GM21381 (cell line): ENCODE measurements around the gene ZFP1.
"Not testable (repeated sequence)": the region's sequence is repeated elsewhere in the genome, so short reads cannot be mapped to it uniquely, and the experiment has no call there.

Source experiments
- ATAC-seq: cut with Tn5 transposase; IDR thresholded peaks from one replicate; pipeline ENCODE4 v1.9.1; 2021; ENCODE audit warnings: mild to moderate bottlenecking, moderate library complexity; ENCODE audit not compliant: unreplicated experiment

The ZFP1 gene

DNA sequence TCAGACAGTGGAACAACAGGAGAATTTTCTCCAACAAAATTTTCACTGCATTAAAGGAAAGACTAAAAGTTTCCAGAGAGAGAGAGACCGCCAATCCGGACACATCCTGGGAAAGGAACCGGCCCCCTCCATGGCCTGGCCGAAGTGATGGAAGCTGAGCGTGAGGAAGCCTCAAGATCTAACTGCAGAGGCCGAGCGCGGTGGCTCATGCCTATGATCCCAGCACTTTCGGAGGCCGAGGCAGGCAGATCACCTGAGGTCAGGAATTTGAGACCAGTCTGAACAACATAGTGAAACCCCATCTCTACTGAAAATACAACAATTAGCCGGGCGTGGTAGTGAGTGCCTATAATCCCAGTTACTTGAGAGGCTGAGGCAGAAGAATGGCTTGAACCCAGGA, 54.8 kb downstream of the ZFP1 start:
- ATAC-seq: no peak

DNA sequence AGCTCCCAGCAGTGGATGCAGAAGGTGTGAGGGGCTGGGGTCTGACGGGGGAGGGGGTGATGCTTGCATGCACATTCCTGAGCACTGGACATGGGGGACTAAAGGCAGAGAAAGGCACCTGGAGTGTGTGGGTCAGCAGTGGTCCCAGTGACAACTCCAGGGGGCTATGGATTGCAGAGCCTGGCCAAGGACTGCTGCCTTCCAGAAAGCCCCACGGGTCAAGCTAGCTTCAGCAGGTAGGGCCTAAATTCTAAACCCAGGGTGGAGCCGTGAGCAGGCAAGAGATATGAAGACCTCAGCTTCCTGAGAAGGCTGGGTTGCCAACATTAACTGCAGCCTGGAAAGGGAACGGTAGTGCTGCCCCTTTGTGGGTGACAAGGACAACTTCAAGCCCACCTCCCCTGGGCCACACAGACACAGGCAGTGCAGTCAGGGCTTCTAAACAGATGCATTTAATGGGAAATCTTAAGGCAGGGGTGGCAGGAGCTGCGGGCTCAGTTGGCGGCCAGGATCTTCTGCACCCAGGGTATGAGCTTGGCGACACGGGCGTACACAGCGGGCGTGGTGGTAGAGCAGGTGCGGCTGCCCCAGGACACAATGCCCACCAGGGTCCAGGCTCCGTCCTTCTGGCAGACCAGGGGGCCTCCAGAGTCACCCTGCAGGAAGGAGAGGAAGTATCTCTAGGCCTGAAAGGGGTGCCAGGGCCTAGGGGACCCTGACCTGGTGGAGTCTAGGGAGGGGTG, 55.5 kb downstream of the ZFP1 start:
- ATAC-seq: no peak

DNA sequence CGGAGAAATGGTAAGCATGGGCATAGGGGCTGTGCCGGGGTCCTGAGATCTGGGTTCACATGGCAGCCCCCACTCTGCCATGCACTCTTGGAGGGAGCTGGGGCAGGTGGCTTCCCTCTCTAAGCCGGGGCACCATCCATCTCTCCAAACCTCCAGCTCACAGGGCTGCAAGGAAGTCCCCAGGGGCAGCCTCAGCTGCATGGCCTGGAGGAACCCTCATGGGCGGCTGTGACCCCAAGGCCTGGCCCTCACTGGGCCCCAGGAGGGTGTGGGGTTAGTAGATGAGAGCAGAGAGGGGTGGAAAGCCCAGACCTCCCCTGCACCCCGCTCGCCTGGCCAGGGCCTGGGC, 56.1 kb downstream of the ZFP1 start:
- ATAC-seq: no peak

DNA sequence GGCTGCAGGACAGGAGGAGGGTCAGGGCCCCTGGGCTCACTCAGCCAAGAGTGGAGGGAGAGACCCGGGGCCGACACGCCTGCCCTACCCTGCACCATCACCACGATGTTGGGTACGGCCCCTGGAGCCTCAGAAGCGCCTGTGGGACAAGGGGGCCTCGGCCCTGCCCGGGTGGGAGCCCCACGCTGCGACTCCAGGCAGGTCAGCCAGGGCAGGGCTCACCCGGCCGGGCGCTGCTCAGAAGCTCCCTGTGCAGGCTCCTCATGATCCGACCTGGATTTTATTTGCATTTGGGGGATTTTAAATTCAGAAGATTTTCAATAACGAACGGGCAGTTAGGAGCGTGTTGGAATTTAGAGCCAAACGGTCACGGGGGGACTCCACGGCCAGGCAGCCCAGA, 56.6 kb downstream of the ZFP1 start:
- not testable (repeated sequence) for ATAC-seq

DNA sequence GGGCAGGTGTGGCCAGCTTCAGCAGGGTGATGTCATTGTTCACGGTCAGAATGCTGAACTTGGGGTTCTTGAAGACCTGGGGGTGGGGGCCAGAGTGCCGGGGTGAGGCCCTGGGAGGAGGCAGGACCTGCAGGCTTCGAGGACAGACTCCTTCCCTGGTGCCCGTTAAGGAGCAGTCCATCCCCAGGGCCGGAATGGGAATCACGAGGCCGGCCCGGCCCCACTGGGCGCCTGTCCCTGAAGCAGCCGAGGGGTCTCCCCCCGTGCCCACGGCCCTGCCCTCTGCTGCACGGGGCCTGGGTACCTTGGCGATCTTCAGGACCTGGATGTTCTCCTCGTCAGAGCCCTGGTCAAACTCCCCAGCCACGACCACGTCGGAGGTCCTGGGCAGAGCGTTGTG, 57.1 kb downstream of the ZFP1 start:
- not testable (repeated sequence) for ATAC-seq

DNA sequence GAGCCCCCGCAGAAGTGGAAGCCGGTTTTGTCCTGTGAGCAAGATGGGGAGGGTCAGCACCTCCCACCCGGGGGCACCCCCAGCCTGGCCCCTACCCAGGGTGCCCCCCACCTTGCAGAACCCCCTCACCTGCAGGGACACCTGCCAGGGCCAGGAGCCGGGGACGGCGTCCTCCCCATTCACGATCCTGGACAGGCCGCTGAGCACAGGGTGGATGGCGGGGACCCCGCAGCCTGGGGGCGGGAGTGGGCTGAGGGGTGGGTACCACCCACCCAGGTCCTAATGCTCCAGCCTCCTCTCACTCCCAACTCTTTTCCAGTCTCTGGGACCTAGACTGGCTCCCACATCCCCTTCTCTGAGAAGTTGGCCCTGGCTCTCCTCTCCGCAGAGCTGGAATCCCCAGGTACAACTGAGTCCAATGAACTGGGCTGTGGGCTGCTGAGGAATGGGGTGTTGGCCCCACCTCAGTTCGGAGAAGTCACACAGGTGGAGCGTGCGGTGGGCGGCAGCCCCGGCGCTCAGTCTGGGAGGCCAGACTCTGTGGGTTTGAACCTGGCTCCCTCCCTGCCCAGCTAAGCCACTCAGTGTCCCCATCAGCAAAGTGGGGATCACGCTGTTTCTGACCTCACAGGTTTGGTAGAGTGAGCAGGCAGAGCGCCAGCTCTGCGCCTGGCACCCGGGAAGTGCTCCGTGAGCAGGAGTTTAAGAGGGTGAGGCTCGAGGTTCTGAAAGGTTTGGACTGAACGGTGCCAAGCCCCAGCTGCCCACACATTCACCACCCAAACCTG, 57.8 kb downstream of the ZFP1 start:
- not testable (repeated sequence) for ATAC-seq

DNA sequence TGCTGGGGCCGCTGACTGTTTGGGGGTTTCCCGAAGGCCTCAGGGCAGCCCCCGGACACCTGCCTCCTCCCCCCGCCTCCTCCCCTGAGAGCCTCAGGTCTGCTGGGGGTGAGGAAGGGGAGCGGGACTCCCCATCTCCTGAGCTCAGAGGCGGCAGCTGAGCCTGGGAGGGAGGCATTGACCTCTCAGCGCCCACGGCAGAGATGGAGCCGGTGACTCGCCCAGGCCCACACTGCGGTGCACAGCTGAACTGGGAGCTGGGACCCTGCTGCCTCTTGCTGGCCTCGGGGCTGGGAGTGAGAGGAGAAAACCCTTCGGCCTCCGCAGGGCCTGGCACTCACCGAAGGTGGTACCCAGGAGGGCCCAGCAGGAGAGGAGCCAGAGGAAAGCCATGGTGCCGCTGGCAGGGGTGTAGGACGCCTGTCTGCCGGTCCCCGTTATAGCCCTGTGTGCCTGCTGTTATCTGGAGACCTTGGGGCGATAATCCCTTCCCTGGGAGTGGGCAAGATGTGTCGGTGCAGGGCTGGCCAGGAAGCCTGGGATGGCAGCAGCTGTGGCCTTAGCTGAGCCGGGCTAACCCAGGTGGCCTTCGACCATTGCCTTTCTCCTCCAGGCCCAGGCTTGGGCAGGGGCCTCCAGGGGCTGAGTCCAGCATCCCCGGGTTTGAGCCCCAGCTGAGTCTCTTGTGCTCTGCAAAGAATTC, 58.6 kb downstream of the ZFP1 start, which contains the start of gene CTRB2:
TSS of gene CTRB2 (minus strand) at position 413 of the 703 bp plus-strand sequence. CDS start at position 393, 20 bp downstream.
- ATAC-seq: no peak

DNA sequence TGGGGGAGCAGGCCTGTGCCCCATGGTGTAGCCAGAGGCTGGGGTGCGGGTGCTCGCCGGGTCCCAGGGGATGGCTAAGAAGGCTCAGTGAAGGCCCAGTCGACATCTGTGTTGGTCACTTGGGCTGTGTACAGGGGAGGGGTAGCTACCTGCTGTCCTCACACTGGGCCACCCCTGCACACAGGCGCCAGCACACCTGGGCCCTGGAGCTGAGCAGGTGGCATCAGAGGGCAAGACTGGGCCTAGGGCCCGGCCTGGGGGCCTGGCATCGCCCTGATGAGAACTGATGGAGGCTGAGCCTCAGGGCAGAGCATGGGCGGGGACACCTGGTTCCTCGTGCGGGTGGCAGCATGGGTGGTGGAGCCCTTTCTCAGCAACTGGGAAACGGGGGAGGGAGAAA, 59.5 kb downstream of the ZFP1 start:
- no peak for ATAC-seq

DNA sequence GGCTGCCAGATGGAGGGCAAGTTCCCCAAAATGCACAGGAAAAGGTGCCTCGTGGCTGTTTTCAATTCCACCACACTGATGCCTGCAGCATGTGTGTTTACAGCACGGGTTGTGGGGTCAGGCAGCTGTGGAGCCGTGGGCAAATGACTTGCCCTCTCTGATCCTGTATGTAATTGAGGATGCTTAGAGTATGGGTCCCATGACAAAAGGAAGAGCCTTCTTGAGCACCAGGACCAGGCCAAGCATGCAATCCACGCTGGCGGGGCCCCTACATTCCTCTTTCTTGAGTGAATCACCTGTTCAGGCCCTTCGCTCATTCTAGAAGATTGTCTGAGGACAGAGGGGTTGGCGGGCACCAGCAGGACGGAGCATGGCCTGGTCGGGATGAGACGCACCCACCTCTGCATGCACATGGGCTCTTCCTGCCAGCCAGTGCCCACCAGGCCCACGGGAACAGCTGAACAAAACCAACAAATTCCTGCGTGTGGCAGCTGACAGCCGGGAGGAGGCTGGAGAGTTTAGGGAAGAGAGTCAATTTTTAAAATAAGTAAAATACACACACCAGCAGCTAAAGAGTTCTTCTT, 60.0 kb downstream of the ZFP1 start:
- ATAC-seq: no peak

DNA sequence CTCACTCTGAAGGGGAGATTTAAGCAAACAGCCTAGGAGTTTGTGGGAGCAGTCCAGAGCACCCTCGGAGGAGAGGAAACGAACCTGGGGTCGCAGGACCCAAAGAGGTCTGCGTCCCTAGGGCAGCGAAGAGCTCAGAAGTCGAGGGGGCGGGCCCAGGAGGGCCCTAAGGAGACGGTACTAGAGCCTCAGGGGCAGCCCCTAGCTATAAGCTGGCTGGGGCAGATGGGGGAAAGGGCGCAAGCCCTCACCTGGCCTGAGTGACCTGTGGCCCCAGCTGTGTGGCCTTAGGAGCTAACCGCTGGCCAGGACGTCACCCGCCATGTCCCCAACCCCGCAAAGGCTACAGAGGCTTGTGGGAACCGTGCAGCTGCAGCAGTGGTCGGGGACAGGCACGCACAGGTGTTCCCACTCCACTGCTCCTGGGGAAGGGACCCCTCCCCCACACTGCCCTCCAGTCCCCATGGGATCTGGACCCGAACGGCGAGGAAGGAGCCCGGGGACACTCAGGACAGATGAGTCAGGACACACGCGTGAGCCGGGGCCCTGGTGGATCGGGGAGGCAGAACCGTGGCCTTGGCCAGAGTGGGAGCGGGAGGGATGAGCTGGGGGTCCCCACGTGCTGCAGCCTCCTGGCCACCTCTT, 60.7 kb downstream of the ZFP1 start:
- no peak for ATAC-seq

DNA sequence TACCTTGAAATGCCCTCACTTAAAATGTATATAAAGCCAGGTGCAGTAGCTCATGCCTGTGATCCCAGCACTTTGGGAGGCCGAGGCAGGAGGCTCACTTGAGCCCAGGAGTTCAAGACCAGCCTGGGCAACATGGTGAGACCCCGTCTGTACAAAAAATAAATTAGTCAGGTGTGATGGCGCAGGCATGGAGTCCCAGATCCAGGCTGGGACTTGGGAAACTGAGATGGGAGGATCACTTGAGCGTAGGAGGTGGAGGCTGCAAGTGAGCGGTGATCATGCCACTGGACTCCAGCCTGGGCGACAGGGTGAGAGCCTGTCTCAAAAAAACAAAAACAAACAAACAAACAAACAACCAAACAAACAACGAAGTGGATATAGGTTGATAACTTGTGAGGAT, 61.2 kb downstream of the ZFP1 start:
- ATAC-seq: not testable (repeated sequence)

DNA sequence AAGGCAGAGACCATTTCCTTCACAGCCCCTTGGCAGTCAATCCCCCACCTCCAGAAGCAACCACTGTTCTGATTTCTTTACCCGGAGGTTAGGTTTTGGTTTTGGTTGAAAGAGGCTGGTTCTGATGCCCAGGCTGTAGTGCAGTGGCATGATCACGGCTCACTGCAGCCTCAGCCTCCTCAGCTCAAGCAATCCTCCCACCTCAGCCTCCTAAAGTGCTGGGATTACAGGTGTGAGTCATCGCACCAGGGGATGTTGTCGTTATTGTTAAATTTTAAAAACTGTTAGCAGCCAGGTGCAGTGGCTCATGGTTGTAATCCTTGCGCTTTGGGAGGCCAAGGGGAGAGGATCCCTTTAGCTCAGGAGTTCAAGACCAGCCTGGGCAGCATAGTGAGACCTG, 61.6 kb downstream of the ZFP1 start:
- no peak for ATAC-seq

DNA sequence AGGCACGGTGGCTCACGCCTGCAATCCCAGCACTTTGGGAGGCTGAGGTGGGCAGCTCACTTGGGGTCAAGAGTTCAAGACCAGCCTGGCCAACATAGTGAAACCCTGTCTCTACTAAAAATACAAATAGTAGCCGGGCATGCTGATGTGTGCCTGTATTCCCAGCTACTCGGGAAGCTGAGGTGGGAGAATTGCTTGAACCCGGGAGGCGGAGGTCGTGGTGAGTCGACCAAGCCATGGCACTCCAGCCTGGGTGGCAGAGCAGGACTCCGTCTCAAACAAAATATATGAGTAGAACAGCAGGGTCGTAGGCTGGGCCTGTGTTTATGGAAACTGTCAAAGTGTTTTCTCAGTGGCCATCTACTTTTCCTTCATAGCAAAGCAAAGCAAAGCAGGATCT, 63.0 kb downstream of the ZFP1 start:
- ATAC-seq: not testable (repeated sequence)

DNA sequence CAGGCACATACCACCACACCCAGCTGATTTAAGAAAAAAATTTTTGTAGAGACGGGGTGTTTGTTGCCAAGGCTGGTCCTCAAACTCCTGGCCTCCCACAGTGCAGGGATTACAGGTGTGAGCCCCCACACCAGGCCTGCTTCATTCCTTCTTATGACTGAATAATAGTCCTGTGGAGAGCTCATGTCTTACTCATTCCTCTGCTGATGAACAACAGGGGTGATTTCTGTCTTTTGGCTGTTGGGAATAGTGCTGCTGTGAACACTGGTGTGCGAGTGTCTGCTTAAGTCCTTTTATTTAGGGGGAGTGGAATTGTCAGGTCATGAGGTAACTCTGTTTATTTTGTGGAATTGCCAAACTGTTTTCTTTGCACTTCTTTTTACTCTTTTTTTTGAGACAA, 67.8 kb downstream of the ZFP1 start:
- no peak for ATAC-seq

DNA sequence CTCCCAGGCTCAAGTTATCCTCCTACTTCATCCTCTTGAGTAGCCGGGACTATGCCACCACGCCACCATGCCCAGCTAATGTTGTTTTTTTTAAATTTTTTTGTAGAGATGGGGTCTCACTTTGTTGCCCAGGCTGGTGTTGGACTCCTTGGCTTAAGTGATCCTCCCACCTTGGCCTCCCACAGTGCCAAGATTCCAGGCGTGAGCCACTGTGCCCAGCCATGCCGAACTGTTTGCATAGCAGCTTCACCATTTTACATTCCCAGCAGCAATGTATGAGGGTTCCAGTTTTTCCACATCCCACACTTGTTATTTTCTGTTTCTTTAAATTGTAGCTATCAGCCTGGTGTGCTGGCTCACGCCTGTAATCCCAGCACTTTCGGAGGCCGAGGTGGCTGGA, 68.3 kb downstream of the ZFP1 start:
- no peak for ATAC-seq

DNA sequence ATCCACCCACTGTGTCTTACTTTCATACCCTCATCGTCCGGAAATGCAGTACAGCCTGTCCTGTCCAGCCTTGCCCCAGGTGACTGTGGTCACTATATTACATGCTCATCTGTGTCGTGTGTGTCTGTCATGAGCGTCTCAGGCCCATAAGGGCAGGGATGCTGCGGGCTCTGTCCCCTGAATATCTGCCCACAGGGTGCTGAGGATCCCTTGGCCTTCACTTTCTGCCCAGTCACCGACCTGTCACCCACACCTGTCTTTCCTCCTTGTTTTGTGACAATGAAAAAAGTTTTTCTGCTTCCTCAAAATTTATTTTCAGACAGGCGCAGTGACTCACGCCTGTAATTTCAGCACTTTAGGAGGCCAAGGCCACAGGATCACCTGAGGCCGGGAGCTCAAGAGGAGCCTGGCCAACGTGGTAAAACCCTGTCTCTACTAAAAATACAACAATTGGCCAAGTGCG, 69.1 kb downstream of the ZFP1 start:
- ATAC-seq: no peak

DNA sequence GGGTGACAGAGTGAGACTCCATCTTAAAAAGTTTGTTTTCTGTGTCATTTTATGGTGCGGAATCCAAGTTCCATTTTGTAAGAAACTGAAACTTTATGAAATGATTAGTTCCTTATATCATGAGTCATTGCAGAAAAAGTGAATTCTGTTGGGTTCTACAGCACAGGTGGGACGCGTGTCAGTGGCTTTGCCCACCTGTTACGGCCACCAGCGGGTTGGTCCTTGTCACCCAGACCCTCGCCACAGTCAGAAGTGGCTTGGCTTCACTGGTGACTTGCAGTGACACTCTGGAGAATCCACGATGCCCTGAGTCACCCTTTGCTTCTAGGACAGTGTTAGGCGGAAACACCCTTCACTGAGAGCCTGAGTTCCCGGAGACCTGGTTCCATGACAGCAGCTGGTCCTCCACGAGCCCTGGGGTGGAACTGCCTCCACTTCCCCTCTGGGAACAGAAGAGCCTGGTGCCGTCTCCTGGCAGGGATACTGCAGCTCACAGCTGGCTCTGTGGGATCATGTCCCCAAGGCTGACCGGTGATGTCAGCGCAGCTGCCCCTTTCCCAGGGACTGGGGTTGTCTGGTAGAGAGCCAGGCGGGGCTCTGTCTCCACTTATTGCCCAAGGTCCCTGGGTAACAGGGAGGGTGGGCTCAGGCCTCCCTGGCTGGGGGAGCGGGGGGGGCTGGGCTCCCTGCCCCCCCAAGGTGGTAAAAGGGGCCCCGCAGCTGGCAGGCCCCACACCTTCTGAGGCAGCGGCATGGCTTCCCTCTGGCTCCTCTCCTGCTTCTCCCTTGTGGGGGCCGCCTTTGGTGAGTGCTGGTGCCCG, 70.1 kb downstream of the ZFP1 start, which contains the start of gene CTRB1:
TSS of gene CTRB1 (plus strand) at position 733 of the 821 bp plus-strand sequence. CDS start at position 753, 20 bp downstream.
- ATAC-seq: peak; percentile 60

DNA sequence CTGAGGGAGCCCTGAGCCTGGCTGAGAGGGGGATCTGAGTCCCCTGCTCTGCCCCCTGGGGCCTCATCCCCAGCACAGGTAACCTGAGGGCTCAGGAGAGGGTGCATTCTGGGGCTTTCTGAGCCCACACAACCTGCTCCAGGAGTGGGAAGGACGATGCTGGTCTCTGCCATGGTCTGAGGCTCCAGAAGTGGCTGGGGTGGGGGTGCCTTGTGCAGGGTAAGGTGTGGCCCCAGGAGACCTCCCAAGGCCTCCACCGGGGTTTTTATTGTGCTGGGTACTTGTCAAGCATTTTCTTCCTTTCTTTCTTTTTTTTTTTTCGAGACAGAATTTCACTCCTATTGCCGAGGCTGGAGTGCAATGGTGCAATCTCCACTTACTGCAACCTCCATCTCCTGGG, 70.8 kb downstream of the ZFP1 start:
- ATAC-seq: no peak

DNA sequence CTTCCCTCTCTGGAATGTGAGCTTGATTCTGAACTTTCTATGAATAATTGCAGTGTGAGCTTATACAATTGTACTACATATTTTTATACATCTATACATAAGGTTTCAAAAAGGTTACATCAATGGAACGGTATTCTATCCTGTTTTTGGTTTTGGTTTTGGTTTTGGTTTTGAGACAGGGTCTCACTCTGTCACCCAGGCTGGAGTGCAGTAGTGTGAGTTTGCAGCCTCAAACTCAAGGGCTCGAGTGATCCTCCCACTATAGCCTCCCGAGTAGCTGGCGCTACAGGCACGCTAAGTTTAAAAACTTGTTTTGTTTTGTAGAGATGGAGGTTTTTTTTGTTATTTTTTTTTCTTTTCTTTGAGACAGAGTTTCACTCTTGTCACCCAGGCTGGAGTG, 71.5 kb downstream of the ZFP1 start:
- no peak for ATAC-seq
